Retina (tissue), 1 donor: ENCODE results near the gene SCAF11.

Experiments
- DNase-seq: peaks from one replicate; pipeline ENCODE4 v3.0.0-alpha.2; 2016

SCAF11 gene

DNA sequence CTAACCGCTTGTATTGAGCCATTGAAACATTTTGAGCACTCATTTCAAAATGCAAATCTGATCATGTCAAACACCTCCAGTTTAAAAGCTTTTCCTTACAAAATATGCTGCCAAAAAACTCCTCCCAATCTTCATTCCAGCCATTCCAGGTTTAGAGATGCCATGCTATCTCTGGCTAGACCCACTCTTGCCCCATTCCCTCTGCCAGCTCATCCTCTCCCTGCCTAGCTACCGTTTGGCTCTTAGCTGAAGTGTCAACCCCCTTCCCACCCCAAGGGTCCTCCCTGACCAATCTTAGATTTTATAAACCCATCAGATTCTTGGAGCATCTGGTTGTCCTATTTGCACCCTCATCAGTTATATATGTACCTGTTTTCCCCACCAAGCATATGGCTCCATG lies 75.0 kb downstream of the SCAF11 start:
- no peak for DNase-seq

DNA sequence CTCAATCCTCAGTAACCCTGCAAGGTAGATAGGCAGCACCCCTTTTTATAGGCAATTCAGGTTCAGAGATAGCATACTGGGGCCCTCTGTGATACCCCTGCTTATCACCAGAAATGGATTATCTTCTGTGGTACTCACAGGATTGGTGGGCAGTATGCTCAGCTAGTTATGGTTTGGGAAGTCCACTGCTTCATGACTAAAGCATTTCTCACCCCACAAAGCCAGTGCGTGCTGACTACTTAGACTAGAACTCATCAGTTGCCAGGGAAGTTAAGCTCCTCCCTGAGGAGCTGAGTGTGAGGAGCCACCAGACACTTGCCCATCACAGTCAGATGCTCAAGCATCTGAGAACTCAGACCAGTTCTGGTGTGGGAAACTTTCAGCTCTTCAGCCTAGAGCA lies 76.3 kb downstream of the SCAF11 start:
- DNase-seq = no peak

DNA sequence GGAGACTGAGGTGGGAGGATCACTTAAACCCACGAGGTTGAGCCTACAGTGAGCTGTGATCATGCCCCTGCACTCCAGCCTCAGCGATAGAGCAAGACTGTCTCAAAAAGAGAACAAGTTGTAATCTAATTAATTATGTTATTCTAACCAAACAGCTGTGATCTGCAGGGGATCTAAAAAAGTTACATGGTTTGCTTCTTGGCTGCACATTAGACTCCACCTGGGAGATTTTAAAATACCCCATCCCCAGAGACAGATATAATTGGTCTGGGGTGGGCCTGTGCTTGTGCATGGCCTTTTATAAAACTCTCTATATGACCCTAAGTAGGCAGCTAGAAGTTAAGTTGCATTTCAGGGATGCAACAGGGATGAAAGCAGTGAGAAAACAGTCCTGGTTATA lies 76.7 kb downstream of the SCAF11 start:
- no peak for DNase-seq

DNA sequence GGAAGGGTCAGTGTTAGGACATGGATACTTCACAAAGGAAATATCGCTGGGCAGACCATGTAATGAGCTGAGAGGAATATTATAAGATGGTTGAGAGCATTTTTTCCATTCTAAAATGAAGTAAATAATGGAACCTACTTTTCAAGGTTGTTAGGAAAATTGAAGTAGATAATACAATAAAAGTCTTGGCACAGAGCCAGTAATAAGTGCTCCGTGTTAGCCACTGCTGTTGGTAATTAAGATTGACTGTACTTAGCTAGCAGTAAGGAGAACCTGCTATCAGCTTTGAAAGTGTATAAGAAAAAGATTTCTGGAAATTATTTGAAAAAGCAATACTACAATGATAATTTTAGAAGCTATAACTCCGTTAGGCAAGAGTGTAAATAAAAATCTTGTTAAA lies 77.6 kb downstream of the SCAF11 start:
- no peak for DNase-seq

DNA sequence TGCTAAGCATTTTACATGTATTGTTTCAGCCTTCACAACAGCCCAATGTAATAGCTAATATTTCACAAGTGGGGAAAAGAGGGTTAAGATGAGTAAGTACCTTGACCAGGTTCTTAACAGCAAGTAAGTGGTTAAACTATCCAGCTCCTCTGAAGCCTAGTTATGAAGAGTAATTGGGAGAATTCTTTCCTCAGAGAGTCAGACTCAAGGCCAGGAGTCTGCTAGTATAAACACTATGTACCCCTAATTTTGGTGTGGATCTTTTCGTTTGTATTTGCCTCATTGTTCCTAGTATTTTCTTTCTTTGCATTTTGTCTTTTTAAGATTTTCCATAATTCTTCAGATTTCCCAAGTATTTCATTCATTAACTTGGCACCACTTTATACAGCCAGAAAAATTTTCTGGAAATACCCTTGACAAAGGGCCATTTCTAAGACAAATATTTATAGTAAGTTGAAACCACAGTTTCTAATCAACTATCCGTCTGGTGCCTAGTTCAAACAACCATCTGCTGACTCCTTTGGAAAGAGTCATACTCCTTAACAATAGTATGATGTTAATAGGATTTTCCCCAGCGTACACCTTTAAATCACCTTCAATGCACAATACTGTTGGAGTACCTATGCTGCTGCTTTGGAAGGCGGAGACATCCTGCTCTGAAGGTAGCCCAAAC lies 81.2 kb downstream of the SCAF11 start:
- no peak for DNase-seq

DNA sequence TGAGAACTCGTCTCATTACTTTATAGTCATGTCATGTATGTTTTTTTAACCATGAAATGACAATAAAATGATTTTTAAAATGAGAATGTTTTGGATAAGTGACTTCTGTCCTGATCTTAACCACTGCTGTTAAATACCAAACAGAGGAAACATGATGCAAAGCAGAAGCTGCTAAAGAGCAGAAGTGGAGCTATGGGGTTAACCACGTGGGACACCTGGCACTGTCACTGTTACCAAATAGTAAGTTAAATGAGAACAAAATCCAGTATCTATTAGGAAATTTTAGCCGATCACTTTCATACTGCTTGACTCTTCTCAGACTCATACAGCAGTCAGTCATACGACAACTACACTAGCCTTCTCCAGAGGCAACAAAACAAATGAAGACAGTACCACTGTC lies 82.4 kb downstream of the SCAF11 start:
- DNase-seq = no peak

DNA sequence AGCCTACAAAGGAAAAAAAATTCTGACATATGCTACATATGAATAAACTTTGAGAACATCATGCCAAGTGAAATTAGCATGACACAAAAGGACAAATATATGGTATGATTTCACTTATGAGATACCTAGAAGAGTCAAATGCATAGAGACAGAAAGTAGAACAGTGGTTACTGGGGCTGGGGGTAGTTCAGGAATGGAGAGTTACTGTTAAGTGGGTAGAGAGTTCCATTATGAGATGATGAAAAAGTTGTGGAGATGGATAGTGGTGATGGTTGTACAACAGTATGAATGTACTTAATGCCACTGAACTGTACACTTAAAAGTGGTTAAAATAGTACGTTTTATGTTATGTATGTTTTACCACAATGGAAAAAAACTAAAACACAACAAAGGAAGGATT lies 92.3 kb downstream of the SCAF11 start:
- DNase-seq = no peak

DNA sequence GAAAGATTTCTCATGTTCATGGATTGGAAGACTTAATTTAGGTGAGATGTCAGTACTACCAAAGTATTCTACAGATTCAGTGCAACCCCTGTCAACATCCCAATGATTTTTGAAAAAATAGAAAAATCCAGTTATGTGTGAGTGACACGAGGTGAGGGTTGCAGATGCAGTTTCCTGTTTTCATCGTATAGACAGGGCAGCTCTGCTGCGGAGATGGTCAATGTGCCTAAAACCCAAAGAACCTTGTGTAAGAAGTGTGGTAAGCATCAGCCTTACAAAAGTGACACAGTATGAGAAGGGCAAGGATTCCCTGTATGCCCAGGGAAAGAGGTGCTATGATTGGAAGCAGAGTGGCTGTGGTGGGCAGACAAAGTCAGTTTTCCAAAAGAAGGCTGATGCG lies 94.4 kb downstream of the SCAF11 start:
- DNase-seq = no peak

DNA sequence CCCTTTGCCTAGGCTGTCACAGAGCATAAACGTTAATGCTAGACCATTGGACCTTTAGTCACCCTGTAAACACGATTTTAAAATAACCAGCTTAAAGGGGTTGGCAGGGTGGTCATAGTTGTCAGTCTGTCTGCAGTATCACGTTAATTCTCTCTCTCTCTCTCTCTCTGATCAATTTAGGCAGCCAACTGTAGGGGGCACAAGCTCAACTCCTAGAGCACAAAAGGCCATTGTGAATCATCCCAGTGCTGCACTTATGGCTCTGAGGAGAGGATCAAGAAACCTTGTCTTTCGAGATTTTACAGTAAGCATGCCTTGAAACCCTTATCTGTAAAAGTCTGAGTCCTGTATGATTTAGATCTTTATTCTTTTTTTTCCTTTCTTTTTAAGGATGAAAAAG lies 97.1 kb downstream of the SCAF11 start:
- peak; percentile 19 for DNase-seq

DNA sequence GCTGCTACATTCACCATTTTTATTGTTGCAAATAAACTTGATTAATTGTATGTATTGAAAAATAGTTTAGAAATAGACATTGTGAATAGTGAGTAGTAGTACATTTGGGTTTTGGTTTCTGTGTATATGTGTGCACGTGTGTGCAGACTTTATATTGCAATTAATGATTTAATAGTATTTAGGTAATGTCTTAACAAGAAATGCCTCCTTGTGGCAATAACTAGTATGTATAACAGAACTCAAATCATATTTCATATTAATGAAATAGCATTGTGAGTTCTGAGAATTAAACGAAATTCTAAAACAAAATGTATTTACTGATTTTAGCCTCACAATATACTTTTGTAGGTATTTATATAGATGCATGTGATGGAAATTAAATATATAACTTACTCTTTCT lies 100.1 kb downstream of the SCAF11 start:
- no peak for DNase-seq

DNA sequence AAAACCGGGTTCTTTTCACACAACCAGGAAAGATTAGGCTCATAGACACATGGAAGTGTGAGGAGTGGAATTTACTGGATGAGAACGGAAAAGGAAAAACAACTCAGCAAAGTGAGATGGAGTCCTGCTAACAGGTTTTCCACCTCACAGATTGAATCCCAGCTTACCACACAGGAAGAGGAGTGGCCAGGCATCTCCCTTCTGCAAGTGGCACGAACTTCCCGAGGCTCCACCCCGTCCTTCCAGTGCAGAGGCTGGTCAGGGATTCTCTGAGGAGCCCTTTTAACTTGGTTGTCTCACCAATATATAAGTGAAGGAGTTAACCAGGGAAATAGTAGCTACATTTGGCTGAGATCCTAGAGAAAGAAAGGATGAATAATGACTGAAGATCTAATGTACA lies 102.8 kb downstream of the SCAF11 start:
- DNase-seq = no peak

DNA sequence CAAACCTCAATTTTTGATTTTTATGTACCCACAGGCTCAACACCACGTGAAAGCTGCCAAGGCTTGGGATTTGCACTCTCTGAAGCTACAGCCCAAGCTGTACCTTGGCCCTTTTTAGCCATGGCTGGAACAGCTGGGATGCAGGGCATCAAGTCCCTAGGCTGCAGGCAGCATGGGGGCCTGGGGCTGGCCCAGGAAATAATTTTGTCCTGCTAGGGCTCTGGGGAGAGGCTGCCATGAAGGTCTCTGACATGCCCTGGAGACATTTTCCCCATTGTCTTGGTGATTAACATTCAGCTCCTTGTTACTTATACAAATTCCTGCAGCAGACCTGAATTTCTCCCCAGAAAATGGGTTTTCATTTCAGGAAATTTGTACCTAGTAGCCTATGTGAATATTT lies 103.7 kb downstream of the SCAF11 start:
- DNase-seq = no peak

DNA sequence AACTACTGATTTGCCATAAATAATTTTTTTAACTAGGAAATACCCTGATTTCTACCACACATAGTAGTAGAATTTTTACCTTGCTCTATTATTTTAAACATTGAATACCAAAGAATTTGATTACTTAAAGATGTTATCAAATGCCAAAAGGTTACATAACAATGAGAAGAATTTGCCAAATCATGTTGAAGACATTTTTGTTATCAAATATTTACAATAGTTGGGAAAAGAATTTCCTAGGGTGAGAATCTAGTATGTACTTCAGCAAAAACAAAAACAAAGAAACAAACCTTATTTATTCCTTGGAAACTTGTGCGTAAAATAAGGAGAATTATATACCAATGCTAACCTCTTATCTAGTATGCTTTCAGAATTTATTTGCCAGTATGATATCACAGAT lies 107.2 kb downstream of the SCAF11 start:
- no peak for DNase-seq

DNA sequence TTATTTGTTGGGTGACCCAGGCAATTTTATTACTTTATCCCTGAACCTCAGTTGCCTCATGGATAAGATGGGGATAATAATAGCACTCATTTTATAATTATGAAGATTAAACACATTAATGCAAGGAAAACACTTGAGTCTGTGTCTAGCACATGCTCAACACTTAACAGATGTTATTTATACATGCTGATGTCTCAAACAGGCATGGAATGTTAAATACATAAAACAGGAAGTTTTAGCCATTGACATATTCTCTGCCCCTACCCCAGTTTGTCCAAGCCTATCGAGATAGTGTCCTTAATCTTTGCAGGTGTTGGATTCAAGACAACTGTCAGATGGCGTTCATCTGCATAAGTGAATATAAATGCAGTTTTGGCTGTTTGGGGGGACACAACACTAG lies 109.8 kb downstream of the SCAF11 start:
- DNase-seq = no peak

DNA sequence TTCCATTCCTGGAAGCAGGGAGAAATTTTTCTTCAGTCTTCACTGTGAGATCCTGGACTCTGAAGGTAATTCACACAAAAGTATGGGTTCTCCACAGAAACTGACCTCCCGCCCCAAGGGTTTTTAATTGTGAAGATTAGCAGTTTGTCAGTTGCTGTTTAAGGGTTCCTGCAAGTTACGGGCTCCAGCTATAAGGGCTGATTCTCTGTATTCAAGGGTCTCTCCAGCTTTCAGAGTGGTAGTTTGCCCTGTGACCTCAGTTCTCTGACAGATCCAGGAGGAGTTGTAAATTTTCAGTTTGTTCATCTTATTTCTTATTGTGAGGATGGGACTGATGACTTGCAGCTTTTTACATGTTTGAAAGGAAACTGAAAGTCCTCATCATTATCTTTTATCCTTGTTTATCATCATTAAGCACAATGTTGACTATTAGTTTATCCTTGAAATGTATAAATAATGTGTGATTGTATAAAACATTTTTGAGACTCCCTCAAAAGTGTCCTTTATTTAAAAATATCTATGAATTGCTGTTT lies 110.9 kb downstream of the SCAF11 start:
- DNase-seq = no peak

DNA sequence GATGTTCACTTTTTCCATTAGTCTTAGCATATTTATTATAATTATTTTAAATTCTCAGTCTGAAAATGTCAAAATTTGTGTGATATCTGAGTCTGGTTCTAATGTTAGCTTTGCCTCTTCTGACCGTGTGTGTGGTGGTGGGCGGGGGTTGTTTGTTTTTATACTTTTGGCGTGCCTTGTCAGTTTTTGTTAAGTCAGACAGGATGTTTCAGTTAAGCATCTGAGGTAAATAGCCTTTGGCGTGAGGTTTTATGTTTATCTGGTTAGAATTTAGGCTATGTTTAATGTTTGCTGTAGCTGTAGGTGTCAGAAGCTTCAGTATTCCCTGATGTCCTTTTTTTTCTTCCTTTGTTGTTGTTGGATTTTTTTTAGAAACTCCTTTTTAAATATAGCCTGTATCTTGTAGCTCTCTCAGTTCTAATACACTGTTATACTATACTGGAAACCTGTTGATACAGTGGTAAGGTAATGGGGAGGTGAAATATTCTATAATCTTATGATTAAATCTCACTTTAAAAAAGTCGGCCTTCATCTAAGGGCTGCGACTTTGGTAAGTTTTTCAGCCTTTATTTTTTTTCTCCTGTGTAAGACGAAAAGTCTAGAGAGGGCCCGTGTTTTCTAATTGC lies 111.6 kb downstream of the SCAF11 start:
- DNase-seq = peak; percentile 17

DNA sequence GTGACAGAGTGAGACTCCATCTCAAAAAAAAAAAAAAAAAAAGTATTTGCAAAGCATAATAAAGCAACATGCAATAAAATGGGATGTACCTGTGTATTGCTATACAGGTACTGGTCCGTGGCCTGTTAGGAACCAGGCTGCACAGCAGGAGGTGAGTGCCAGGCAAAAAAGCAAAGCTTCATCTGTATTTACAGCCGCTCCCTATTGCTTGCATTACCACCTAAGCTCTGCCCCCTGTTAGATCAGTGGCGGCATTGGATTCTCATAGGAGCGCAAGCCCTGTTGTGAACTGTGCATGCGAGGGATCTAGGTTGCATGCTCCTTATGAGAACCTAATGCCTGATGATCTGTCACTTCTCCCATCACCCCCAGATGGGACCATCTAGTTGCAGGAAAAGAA lies 113.3 kb downstream of the SCAF11 start:
- no peak for DNase-seq

DNA sequence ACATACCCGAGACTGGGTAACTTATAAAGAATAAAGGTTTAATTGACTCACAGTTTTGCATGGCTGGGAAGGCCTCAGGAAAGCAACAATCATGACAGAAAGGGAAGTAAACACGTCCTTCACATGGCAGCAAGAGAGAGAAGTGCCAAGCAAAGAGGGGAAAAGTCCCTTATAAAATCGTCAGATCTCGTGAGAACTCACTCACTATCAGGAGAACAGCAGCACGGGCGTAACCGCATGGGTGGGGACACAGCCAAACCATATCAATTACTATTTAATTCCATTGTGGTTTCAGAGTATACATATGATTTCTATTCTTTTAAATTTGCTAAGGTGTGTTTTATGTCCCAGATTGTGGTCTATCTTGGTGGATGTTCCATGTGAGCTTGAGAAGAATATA lies 117.9 kb downstream of the SCAF11 start:
- no peak for DNase-seq
